HepG2 (cell line): ENCODE data around the gene TMEM186. TPM values are rescaled to one million over a fixed set of nuclear protein-coding genes. Genes with fewer than 3 reads are reported as not detected.

Experiments
- ATAC-seq: fragments of 200-7000 bp; cut with Tn5 transposase; 3 replicates; pipeline ENCODE4 v1.9.1; 2020; ENCODE audit warnings: mild to moderate bottlenecking, moderate library complexity
- BruUV-seq: library from RNA; stranded (reverse); fragments of 400-500 nt; replicated peaks from 2 replicates; lab custom pipeline; 2021; lab: Mats Ljungman, UMichigan
- CTCF ChIA-PET: fragments of 300-600 bp; formaldehyde crosslinking; extraction: SDS; loops from one replicate; lab custom pipeline; 2021; ENCODE audit warnings: low total read pairs, inconsistent platforms, low intra/inter-chr PET ratio; lab: Yijun Ruan, JAX
- POLR2A ChIA-PET: fragments of 350-600 bp; sonication (Branson Sonifier 250); formaldehyde crosslinking; loops from one replicate; lab custom pipeline; 2020; ENCODE audit warnings: antibody characterized with exemption, inconsistent platforms; lab: Yijun Ruan, JAX
- DNase-seq: peaks from one replicate; pipeline ENCODE4 v3.0.0-alpha.2; 2015; ENCODE audit warnings: low spot score
- FAIRE-seq: peaks from 3 replicates; lab custom pipeline; 2011; peaks lifted over from hg19 to GRCh38; lab: Jason Lieb, UNC
- H2AFZ ChIP-seq: one replicate; pipeline ENCODE4 v1.6.1; 2011; ENCODE audit warnings: low read length, inconsistent platforms
- H3K27ac ChIP-seq: fragments of 300-600 bp; 3 replicates; pipeline ENCODE4 v1.8.0; 2011; ENCODE audit warnings: mixed run types, mild to moderate bottlenecking, mixed read lengths, low read length, inconsistent platforms; ENCODE audit not compliant: insufficient read depth; ENCODE audit errors: extremely low read length
- H3K27me3 ChIP-seq, 2 experiments: fragments of 200-600 bp in 1 of 2; 2 replicates in 1 of 2; 3 replicates in 1 of 2; pipeline versions ENCODE4 v1.6.0 to v1.8.0; 2011; ENCODE audit warnings: low read length in 2 of 2, mild to moderate bottlenecking in 2 of 2, moderate library complexity in 2 of 2, inconsistent platforms in 1 of 2; ENCODE audit not compliant: insufficient read depth in 2 of 2, control insufficient read depth in 1 of 2
- H3K36me3 ChIP-seq, 2 experiments: fragments of 200-600 bp in 1 of 2; replicated peaks in 1 of 2; 2 replicates in 1 of 2; 3 replicates in 1 of 2; pipeline versions ENCODE4 v1.5.1 to v1.8.0; 2011; ENCODE audit warnings: low read length in 2 of 2, inconsistent platforms in 1 of 2; ENCODE audit not compliant: insufficient read depth in 2 of 2, control insufficient read depth in 1 of 2
- H3K4me1 ChIP-seq: 2 replicates; pipeline ENCODE4 v1.5.1; 2012; ENCODE audit warnings: low read length, inconsistent platforms; ENCODE audit not compliant: insufficient read depth
- H3K4me2 ChIP-seq: 2 replicates; pipeline ENCODE4 v1.6.0; 2011; ENCODE audit warnings: low read depth, low read length, inconsistent platforms
- H3K4me3 ChIP-seq, 3 experiments: fragments of 200-600 bp in 1 of 3; sonication (generic), shearing (Covaris generic) in 1 of 3; replicated peaks in 1 of 3; 2 replicates each; pipeline ENCODE4 v1.5.1; 2011 to 2016; ENCODE audit warnings: low read length in 3 of 3, inconsistent platforms in 2 of 3, low read depth in 2 of 3, mild to moderate bottlenecking in 2 of 3, control low read depth in 1 of 3, mixed read lengths in 1 of 3; ENCODE audit not compliant: insufficient read depth in 1 of 3
- H3K79me2 ChIP-seq: one replicate; pipeline ENCODE4 v1.6.1; 2011; ENCODE audit warnings: low read length, inconsistent platforms; ENCODE audit not compliant: insufficient read depth
- H3K9ac ChIP-seq: 2 replicates; pipeline ENCODE4 v1.6.0; 2011; ENCODE audit warnings: mild to moderate bottlenecking, low read depth, low read length, inconsistent platforms; ENCODE audit not compliant: insufficient read depth
- H3K9me3 ChIP-seq: 2 replicates; pipeline ENCODE4 v1.5.1; 2012; ENCODE audit warnings: mild to moderate bottlenecking, low read length
- H4K20me1 ChIP-seq: 2 replicates; pipeline ENCODE4 v1.6.0; 2011; ENCODE audit warnings: inconsistent platforms, mild to moderate bottlenecking, low read length, moderate library complexity; ENCODE audit not compliant: insufficient read depth
- WGBS: methylation state at CpG from one replicate; pipeline ENCODE4 v1.1.6; 2017; ENCODE audit warnings: low lambda C conversion rate; 5-methylcytosine and 5-hydroxymethylcytosine counted together
- in situ Hi-C: cut with HindIII; loops from 2 replicates; pipeline ENCODE4 v1.10.0; 2017; ENCODE audit warnings: low pct_unique_long_range_greater_than_20kb; ENCODE audit not compliant: extremely low pct_ligation_motif_present
- intact Hi-C: fragments of 100-400 bp; cut with micrococcal nuclease; formaldehyde crosslinking; loops from one replicate; pipeline ENCODE4 v1.10.0; 2022; ENCODE audit not compliant: unreplicated experiment
- polyA plus RNA-seq, 8 experiments: library from polyadenylated mRNA; depleted of rRNA in 3 of 8; stranded (reverse) in 7 of 8; unstranded in 1 of 8; fragments of >200 nt; fragmentation: Illumina TruSeq in 4 of 8; extraction: Trizol in 4 of 8; gene quantifications; 2 replicates each; pipeline versions ENCODE4 v1.2.1 to v1.2.3, GENCODE V29; 2011 to 2016; ENCODE audit warnings: low read depth in 4 of 8, missing spikeins in 1 of 8, mixed read lengths in 1 of 8; ENCODE audit not compliant: insufficient read depth in 1 of 8
- total RNA-seq, 5 experiments: library from RNA; depleted of rRNA; stranded (reverse); fragments of >200 nt; fragmentation: Illumina TruSeq; extraction: Trizol; gene quantifications; 2 replicates each; pipeline ENCODE4 v1.2.3, GENCODE V29; 2016; ENCODE audit warnings: low read depth in 1 of 5
- TF ChIP-seq, protein P1 (sequence below): sonication (generic); formaldehyde crosslinking; IDR thresholded peaks from 2 replicates; pipeline ENCODE4 v1.5.1; 2020; ENCODE audit warnings: mild to moderate bottlenecking, missing genetic modification reagents, moderate library complexity
- TF ChIP-seq, protein P2 (sequence below): sonication (generic); formaldehyde crosslinking; IDR thresholded peaks from 2 replicates; pipeline ENCODE4 v1.4.0; 2020; ENCODE audit warnings: missing genetic modification reagents, borderline replicate concordance

The TMEM186 gene
- total and polyA plus RNA-seq, 2 of the 13 experiments (the other 11 are each of a cell fraction or from before 2014, with no cell fraction given), result 16.2 to 19.3 TPM

DNA sequence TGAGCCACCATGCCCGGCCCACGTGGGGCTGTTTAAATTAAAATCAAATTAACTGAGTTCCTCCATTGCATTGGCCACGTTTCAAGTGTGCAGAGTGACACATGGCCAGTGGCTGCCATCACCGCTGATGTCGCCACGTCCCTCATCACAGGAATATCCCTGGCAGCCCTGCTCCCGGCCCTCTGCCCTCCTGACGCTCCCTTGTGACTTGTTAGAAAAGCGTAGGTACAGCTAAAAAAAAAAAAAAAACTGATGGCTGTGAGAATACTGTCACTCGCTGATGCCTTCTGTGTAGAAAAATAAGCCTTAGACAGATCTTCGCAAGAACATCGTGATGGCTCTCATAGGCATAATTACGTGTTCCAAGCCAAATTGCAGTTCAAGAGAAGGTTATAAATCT, 49.7 kb upstream of the TMEM186 start:
- no peak overlapping the region for H3K4me2 ChIP-seq
- POLR2A ChIA-PET, result no interaction called here
- H3K27ac ChIP-seq, result no peak overlapping the region
- H3K4me3 ChIP-seq, result no peak overlapping the region
- H2AFZ ChIP-seq, result no peak overlapping the region
- ATAC-seq (no peak), FAIRE-seq (no peak), DNase-seq (no peak)
- BruUV-seq, result no TSS peak
- no peaks in the 10 kb centered on the region for H3K9me3 ChIP-seq
- CTCF ChIA-PET, result no interaction called here
- H3K36me3 ChIP-seq, result peaks cover 33 to 60% of the 10 kb centered on the region in 2 experiments
- TF ChIP-seq, protein P1, sequence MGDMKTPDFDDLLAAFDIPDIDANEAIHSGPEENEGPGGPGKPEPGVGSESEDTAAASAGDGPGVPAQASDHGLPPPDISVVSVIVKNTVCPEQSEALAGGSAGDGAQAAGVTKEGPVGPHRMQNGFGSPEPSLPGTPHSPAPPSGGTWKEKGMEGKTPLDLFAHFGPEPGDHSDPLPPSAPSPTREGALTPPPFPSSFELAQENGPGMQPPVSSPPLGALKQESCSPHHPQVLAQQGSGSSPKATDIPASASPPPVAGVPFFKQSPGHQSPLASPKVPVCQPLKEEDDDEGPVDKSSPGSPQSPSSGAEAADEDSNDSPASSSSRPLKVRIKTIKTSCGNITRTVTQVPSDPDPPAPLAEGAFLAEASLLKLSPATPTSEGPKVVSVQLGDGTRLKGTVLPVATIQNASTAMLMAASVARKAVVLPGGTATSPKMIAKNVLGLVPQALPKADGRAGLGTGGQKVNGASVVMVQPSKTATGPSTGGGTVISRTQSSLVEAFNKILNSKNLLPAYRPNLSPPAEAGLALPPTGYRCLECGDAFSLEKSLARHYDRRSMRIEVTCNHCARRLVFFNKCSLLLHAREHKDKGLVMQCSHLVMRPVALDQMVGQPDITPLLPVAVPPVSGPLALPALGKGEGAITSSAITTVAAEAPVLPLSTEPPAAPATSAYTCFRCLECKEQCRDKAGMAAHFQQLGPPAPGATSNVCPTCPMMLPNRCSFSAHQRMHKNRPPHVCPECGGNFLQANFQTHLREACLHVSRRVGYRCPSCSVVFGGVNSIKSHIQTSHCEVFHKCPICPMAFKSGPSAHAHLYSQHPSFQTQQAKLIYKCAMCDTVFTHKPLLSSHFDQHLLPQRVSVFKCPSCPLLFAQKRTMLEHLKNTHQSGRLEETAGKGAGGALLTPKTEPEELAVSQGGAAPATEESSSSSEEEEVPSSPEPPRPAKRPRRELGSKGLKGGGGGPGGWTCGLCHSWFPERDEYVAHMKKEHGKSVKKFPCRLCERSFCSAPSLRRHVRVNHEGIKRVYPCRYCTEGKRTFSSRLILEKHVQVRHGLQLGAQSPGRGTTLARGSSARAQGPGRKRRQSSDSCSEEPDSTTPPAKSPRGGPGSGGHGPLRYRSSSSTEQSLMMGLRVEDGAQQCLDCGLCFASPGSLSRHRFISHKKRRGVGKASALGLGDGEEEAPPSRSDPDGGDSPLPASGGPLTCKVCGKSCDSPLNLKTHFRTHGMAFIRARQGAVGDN (CRISPR knock-in tag), result peak; percentile 14; the same call in 1 of the 2 replicates
- TF ChIP-seq, protein P2, sequence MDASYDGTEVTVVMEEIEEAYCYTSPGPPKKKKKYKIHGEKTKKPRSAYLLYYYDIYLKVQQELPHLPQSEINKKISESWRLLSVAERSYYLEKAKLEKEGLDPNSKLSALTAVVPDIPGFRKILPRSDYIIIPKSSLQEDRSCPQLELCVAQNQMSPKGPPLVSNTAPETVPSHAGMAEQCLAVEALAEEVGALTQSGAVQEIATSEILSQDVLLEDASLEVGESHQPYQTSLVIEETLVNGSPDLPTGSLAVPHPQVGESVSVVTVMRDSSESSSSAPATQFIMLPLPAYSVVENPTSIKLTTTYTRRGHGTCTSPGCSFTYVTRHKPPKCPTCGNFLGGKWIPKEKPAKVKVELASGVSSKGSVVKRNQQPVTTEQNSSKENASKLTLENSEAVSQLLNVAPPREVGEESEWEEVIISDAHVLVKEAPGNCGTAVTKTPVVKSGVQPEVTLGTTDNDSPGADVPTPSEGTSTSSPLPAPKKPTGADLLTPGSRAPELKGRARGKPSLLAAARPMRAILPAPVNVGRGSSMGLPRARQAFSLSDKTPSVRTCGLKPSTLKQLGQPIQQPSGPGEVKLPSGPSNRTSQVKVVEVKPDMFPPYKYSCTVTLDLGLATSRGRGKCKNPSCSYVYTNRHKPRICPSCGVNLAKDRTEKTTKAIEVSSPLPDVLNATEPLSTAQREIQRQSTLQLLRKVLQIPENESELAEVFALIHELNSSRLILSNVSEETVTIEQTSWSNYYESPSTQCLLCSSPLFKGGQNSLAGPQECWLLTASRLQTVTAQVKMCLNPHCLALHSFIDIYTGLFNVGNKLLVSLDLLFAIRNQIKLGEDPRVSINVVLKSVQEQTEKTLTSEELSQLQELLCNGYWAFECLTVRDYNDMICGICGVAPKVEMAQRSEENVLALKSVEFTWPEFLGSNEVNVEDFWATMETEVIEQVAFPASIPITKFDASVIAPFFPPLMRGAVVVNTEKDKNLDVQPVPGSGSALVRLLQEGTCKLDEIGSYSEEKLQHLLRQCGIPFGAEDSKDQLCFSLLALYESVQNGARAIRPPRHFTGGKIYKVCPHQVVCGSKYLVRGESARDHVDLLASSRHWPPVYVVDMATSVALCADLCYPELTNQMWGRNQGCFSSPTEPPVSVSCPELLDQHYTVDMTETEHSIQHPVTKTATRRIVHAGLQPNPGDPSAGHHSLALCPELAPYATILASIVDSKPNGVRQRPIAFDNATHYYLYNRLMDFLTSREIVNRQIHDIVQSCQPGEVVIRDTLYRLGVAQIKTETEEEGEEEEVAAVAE (CRISPR knock-in tag), result no peak
- WGBS, result 95% methylated on average over 13 of the region's 13 CpGs
- H4K20me1 ChIP-seq, result peaks cover 66% of the 10 kb centered on the region
- H3K4me1 ChIP-seq, result peaks cover 31% of the 10 kb centered on the region
- H3K27me3 ChIP-seq, result no peaks in the 10 kb centered on the region
- intact Hi-C loops, result no loop called here
- no peak overlapping the region for H3K9ac ChIP-seq
- in situ Hi-C loops, result no loop called here
- H3K79me2 ChIP-seq, result peaks cover 25% of the 10 kb centered on the region
